SIG-M5 treated with dmso at 0.1 percent for 504 hours (cell line): Measurements from ENCODE around the gene HS3ST3A1.

Source experiments
- DNase-seq: peaks from one replicate; lab custom pipeline; 2025; ENCODE audit not compliant: unreplicated experiment; lab: John Stamatoyannopoulos, UW

The HS3ST3A1 gene

GRCh38 chr17:13495423-13495822 is 106.3 kb downstream of the HS3ST3A1 start:
- no peak for DNase-seq

- no peak for DNase-seq
Measured at GRCh38 chr17:13492737-13493122, 109.0 kb downstream of the HS3ST3A1 start.

- no peak for DNase-seq
Measured at GRCh38 chr17:13491916-13492736, 109.6 kb downstream of the HS3ST3A1 start.

GRCh38 chr17:13491491-13491890 is 110.2 kb downstream of the HS3ST3A1 start:
- DNase-seq: no peak

- no peak for DNase-seq
Measured at GRCh38 chr17:13490906-13491482, 110.7 kb downstream of the HS3ST3A1 start.

GRCh38 chr17:13490427-13490826 is 111.3 kb downstream of the HS3ST3A1 start:
- no peak for DNase-seq

- DNase-seq: no peak
Measured at GRCh38 chr17:13485327-13485726, 116.4 kb downstream of the HS3ST3A1 start.

GRCh38 chr17:13484020-13484419 is 117.7 kb downstream of the HS3ST3A1 start:
- DNase-seq: no peak

- DNase-seq: no peak
Measured at GRCh38 chr17:13480877-13481276, 120.9 kb downstream of the HS3ST3A1 start.

GRCh38 chr17:13478326-13478830 is 123.4 kb downstream of the HS3ST3A1 start:
- DNase-seq: no peak

GRCh38 chr17:13477180-13477611 is 124.5 kb downstream of the HS3ST3A1 start:
- DNase-seq: no peak

- DNase-seq: no peak
Measured at GRCh38 chr17:13476720-13477119, 125.0 kb downstream of the HS3ST3A1 start.

- no peak for DNase-seq
Measured at GRCh38 chr17:13475574-13476223, 126.0 kb downstream of the HS3ST3A1 start.

- DNase-seq: no peak
Measured at GRCh38 chr17:13474073-13474800, 127.5 kb downstream of the HS3ST3A1 start.

- DNase-seq: no peak
Measured at GRCh38 chr17:13465678-13466077, 136.1 kb downstream of the HS3ST3A1 start.

- no peak for DNase-seq
Measured at GRCh38 chr17:13462673-13463124, 139.0 kb downstream of the HS3ST3A1 start.

GRCh38 chr17:13462146-13462545 is 139.6 kb downstream of the HS3ST3A1 start:
- no peak for DNase-seq

GRCh38 chr17:13460261-13461000 is 141.3 kb downstream of the HS3ST3A1 start:
- DNase-seq: no peak

- no peak for DNase-seq
Measured at GRCh38 chr17:13457783-13458182, 143.9 kb downstream of the HS3ST3A1 start.
